ENCODE results near the gene DTNA. TPM values are rescaled to one million over a fixed set of nuclear protein-coding genes. Genes with fewer than 3 reads are reported as not detected.

The DTNA gene
- total RNA-seq, 1 experiment from 2014 or later = 0.77 TPM

- H3K27me3 ChIP-seq (ENCODE audit: control insufficient read depth, insufficient read depth, low read length) = no peaks in the 10 kb centered on the region
- no peak for TF ChIP-seq POLR2AphosphoS5 (IDR thresholded peaks at IDR 0.05; ENCODE audit: low read depth, low read length)
- TF ChIP-seq CTCF (IDR thresholded peaks at IDR 0.05) = no peak
- no peak for TF ChIP-seq SIN3A (IDR thresholded peaks at IDR 0.05; ENCODE audit: borderline replicate concordance, insufficient read depth, low read depth, low read length)
- no peak for TF ChIP-seq TCF7L2 (IDR thresholded peaks at IDR 0.05; ENCODE audit: low read depth, low read length)
- no peak for TF ChIP-seq REST (IDR thresholded peaks at IDR 0.05; ENCODE audit: insufficient read depth in 1 of 2, low read depth in 2 of 2, low read length in 1 of 2)
- ChIA-PET CTCF (no interaction called here), POLR2A (no interaction called here)
- DNase-seq (ENCODE audit: low read depth, low spot score) = no peak
- no TSS peak for BruUV-seq (replicated peaks)
- no peaks in the 10 kb centered on the region for H3K36me3 ChIP-seq (ENCODE audit: control insufficient read depth, insufficient read depth, low read length)
- intact Hi-C loops (cut with micrococcal nuclease; ENCODE audit: unreplicated experiment) (no loop called here), in situ Hi-C loops (cut with HindIII; ENCODE audit: low pct_unique_long_range_greater_than_20kb, low sequenced_read_pairs) (no loop called here)
- no peaks in the 10 kb centered on the region for H3K9me3 ChIP-seq (ENCODE audit: control insufficient read depth, insufficient read depth, low read depth, low read length)
- no peaks in the 10 kb centered on the region for H3K4me1 ChIP-seq (ENCODE audit: control insufficient read depth, insufficient read depth, low read length)
- H3K4me3 ChIP-seq (ENCODE audit: low read depth in 2 of 2, low read length in 2 of 2) = no peak overlapping the region
- no peak overlapping the region for H3K27ac ChIP-seq (ENCODE audit: low read length)
- ATAC-seq = no peak
These were observed 14.8 kb upstream of the DTNA start for GRCh38 chr18:34695310-34695709.

GRCh38 chr18:34696671-34697070 lies 13.4 kb upstream of the DTNA start:
- TF ChIP-seq CTCF (IDR thresholded peaks at IDR 0.05) (no peak), SIN3A (IDR thresholded peaks at IDR 0.05; ENCODE audit: borderline replicate concordance, insufficient read depth, low read depth, low read length) (no peak), REST (IDR thresholded peaks at IDR 0.05; ENCODE audit: insufficient read depth in 1 of 2, low read depth in 2 of 2, low read length in 1 of 2) (no peak), POLR2AphosphoS5 (IDR thresholded peaks at IDR 0.05; ENCODE audit: low read depth, low read length) (no peak), TCF7L2 (IDR thresholded peaks at IDR 0.05; ENCODE audit: low read depth, low read length) (no peak)
- no peaks in the 10 kb centered on the region for H3K36me3 ChIP-seq (ENCODE audit: control insufficient read depth, insufficient read depth, low read length)
- DNase-seq (ENCODE audit: low read depth, low spot score) = no peak
- no peaks in the 10 kb centered on the region for H3K9me3 ChIP-seq (ENCODE audit: control insufficient read depth, insufficient read depth, low read depth, low read length)
- BruUV-seq (replicated peaks) = no TSS peak
- ATAC-seq = no peak
- H3K4me1 ChIP-seq (ENCODE audit: control insufficient read depth, insufficient read depth, low read length) = no peaks in the 10 kb centered on the region
- in situ Hi-C loops (cut with HindIII; ENCODE audit: low pct_unique_long_range_greater_than_20kb, low sequenced_read_pairs) = no loop called here
- ChIA-PET CTCF (no interaction called here), POLR2A (no interaction called here)
- no peaks in the 10 kb centered on the region for H3K27me3 ChIP-seq (ENCODE audit: control insufficient read depth, insufficient read depth, low read length)
- H3K4me3 ChIP-seq (ENCODE audit: low read depth in 2 of 2, low read length in 2 of 2) = no peak overlapping the region
- intact Hi-C loops (cut with micrococcal nuclease; ENCODE audit: unreplicated experiment) = no loop called here
- no peak overlapping the region for H3K27ac ChIP-seq (ENCODE audit: low read length)

Data from Panc1 (cell line).